Endometrial microvascular endothelial cells (primary cell): Measurements from ENCODE around the gene SLC35F4. TPM values are rescaled to one million over a fixed set of nuclear protein-coding genes. Genes with fewer than 3 reads are reported as not detected.

Experiments used
- in situ Hi-C: cut with HindIII; loops from 2 replicates; pipeline ENCODE4 v1.10.0; 2017; ENCODE audit warnings: low sequenced_read_pairs, low pct_unique_long_range_greater_than_20kb; ENCODE audit errors: inconsistent ontology term
- total RNA-seq: library from RNA; depleted of rRNA; stranded (reverse); fragments of >200 nt; gene quantifications from one replicate; pipeline ENCODE4 v1.2.3, GENCODE V29; 2015; ENCODE audit errors: inconsistent ontology term

The SLC35F4 gene
- total RNA-seq, 1 donor from 2014 or later, result not detected

DNA sequence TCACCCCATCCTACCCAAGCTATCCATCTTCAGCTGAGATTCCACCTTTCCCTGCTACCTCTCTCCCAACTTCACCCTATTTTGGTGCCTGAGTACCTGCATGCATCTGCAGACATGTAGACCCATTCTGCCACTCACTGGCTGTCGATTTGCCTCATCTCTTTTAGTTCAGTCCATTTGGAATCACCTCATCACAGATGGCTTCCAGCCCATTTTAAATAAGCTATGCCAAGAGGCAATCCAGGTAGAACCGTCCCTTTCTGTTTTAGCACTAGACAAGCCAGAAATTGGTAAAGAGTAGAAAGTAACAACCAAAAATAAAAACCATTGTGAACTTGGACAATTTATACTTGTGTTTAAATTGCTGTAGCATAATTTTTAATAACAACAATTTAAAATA lies 11.3 kb downstream of the SLC35F4 start:
- in situ Hi-C loops, result no loop called here

DNA sequence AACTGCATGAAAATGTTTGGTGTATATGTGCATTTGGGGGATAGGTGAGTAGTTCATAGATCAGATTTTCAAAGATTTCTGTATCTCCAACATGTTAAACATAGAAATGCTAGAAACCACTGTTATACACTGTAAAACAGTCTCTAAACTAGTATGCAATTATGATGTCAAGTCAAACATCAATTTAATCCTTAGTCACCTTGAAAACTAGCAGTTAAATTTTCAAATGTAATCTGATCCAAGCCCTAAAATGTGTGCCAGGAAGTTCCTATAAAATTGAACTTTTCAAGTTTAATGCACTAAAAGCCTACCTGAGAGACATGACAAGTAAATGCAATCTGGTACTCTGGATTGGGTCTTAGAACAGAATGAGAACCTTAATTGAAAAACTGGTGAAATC lies 14.5 kb downstream of the SLC35F4 start:
- in situ Hi-C loops, result no loop called here

- in situ Hi-C loops, result no loop called here
Observed at GRCh38 chr14:57848786-57849185, 17.1 kb downstream of the SLC35F4 start.

DNA sequence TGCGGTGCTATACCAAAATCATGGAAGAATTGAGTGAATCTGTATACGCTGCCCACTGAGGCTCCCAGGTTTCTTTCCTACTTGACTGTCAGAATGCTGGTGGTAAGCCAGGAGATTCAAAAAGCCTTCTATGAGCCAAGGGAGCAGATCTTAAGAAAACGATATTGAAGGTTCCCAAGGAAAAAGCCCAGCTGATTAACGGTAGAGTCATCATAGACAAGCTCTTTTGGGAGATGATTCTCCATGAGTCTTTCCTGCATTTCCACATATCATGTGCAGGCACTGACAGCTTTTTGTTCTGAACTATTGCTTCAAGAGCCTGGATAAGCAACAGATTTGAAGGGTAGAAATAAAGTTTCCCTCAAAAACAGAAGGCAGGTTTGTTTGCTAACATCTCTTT lies 17.5 kb downstream of the SLC35F4 start:
- in situ Hi-C loops, result no loop called here

DNA sequence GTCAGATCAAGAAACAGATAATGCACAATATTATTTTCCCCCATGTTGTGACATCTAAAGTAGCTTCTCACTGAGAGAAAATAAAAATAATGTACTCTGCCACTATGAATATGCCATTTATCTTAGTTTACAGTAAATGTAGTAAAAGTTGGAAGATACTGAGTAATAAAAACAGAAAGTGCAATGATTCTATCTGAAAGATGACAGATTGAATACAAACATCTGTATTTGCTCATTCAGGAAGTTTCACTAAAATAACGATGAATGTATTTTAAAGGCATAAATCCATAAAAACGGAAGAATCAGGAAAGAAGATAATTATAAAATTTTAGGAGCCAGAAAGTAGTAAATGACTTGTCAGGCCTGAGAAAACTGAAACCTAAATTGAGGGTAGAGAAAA lies 18.2 kb downstream of the SLC35F4 start:
- in situ Hi-C loops, result no loop called here

GRCh38 chr14:57847096-57847495 lies 18.8 kb downstream of the SLC35F4 start:
- in situ Hi-C loops, result no loop called here

DNA sequence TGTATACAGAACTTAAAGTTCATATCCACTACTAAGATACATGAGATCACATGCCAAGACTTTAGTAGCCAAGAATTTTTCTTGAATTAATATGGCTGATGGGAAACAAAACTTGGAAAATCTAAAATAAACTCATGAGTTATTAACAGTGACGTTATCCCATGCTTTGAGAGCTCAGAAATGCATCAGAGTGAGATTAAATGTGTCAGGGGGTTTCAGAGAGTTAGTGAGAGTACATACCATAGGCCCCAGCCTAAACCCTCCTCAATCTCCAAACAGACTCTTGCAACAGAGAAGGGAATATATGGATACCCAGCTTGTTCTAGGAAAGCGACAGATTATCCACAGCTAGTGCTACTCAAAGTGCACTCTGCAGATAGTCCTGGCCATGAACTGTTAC lies 19.3 kb downstream of the SLC35F4 start:
- in situ Hi-C loops, result no loop called here

DNA sequence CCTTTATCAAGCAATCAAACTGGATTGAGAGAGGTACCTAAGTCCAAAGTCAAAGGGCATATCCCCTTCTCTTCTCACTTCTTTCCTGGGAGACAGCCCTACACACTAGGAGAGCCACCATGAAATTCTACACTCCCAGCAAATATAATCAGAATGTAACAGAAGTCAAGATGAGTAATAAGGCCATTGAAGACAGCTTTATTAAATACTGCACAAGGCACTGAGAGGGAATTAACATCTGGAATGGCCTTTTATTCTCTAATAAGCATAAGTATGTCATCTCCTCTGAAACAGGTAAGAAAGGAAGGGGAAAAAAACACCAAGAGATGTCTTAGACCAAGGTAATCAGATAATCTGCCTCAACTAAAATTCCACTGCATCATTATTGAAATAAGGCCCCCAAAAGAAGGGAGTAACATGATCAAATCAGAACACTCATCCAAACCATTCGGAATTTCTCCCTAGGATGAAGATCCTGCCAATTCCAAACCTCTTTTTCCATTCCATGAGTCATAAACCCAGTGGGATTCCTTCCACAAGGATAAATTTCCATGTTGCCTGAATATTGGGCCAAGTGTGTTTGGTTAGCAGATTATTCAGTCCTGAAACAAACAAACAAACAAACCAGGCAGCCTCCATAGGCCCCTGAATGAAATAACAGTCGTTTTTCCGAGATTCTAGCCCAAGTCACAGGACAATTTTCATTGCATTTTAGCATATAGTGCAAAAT lies 19.9 kb downstream of the SLC35F4 start:
- in situ Hi-C loops, result no loop called here

DNA sequence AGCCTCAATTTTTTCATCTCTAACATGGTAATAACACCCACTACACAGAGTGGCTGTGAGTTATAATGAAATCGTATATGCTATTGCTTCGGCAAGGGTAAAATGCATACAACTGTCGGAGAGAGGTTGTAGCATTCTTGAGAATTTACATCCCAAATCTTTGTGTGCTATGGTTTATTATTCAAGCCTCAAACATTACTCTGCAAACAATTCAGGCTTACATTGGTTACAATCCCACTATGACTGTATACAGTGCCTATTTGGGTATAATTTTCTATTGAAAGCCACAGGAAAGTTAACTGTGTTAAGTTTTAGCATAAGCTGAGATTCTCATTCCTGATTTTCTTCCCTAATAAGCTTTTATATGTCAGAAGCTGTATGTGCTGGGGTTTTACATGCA lies 20.6 kb downstream of the SLC35F4 start:
- in situ Hi-C loops, result no loop called here

- in situ Hi-C loops, result no loop called here
Observed at GRCh38 chr14:57837267-57837666, 28.6 kb downstream of the SLC35F4 start.

GRCh38 chr14:57835766-57836165 lies 30.1 kb downstream of the SLC35F4 start:
- in situ Hi-C loops, result no loop called here

DNA sequence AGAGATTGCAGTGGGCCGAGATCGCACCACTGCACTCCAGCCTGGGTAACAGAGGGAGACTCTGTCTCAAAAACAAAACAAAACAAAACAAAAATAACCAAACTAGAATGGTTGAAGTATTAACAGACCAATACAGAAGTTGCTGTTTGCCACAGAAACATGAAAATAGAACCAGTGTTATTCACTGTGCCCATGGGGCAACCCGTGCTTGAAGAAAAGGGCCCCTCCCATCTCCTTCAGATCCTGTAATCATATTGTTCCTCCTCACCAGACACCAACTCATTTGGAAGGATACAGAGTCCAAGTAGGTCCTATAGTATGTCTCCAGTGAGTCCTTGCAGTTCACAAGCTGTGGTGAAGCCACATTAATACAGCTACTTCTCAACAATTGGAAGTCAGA lies 30.9 kb downstream of the SLC35F4 start:
- in situ Hi-C loops, result no loop called here

DNA sequence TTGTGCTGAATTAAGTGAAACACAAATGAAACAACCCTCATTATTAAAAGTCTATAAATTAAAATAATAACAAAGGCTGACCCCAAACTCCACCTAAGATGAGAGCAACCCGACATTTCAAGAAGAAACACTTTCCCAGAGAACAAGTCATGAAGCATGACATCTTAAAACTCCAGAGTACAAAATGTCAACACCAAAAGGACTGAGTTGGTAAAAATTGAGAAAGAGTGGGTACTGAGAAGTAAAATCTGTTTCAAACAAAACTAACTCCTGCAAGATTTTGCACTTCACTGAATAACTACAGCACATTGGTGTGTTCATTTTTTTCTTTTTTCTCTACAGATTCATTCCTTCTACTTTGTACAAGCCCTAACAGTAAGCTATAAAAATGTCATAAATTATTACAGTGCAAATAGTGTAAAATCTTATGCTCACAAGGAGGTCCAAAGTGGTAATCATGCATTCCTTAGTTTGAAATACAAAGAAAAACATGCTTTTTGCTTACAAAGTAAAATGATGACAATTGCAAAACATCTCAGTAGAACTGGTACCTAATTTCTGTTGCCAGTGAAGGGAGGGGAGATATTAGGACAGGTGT lies 31.8 kb downstream of the SLC35F4 start:
- in situ Hi-C loops, result no loop called here

GRCh38 chr14:57833323-57833722 lies 32.6 kb downstream of the SLC35F4 start:
- in situ Hi-C loops, result no loop called here

GRCh38 chr14:57831981-57832380 lies 33.9 kb downstream of the SLC35F4 start:
- in situ Hi-C loops, result no loop called here

DNA sequence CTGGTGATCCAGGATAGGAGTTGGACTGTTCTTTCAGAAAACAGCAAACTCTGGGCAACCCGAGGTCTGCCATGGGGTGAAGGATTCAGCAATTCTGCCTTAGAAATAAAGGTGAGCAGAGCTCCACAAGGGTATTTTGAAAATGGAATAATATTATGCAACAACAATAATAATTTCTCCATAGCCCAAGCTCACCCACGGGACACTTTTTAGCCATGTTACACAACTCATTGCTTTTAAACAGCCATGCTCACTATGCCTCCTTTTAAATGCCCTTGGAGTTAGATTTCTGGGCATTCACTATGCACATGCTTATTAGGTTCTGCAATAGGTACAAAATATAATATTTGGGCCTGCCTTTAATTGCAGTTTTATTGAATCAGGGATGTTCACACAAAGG lies 37.2 kb downstream of the SLC35F4 start:
- in situ Hi-C loops, result no loop called here

DNA sequence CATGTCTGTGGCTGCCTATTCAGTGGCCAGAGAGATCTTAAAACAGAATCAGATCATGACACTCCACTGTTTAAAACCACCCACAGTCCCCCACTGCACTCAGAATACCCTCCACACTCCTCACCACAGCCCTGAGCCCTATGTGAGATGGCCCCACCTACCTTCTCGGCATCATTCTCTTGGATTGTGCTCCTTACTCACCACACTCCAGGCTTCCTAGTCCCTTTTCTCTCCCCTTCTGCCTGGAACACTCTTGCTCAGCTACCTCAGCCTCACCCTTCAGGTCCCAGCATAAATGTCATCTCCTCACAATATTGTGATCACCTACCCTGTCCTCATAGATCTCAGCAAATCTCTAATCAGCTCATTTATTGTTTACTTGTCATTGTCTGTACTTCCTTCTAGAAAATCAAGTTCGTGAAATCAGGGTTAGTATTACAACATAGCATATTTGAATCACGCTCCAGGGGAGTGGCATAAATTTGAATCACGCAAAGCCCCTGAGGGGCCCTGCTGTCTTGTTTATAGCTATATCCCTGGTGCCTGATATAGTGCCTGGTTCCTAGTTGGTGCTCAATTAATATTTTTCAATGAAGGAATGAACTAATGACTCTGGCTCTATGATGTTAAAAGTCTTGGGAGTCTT lies 42.8 kb downstream of the SLC35F4 start:
- in situ Hi-C loops, result no loop called here

DNA sequence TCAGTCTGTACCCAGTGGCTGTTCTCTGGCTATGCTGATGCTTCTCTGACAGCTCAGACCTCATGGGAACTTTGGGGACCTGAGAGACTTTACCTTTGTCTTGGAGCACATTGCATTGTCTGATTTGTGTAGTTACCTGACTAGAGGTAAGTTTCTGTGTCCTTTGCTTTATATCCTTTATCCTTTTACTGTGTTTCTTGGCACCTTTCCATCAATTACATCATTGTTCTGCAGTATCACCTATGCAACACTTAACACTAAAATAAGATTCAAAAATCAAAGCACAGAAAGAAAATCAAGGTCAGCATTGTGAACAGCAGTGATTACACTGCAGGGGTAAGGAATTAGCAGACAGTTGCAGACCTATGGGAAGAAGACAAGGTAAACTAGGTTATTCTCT lies 43.8 kb downstream of the SLC35F4 start:
- in situ Hi-C loops, result no loop called here

DNA sequence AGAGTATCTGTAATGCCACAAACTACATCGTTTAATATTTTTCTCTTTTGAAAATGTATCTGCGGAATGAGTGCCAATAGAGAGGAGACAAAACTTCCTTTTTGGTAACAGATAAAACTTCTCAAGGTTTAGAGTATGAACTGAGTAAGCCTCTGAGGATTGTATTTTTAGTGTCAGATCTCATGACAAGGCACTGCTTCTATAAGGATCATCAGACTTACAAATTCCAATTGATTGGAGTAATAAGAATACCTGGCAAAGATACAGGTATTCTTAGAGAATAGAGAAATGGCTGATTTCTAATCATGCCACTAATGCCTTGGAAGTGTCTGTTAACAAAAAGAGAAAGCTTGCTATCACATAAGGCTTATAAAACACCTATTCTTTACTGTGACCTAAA lies 45.3 kb downstream of the SLC35F4 start:
- in situ Hi-C loops, result no loop called here

DNA sequence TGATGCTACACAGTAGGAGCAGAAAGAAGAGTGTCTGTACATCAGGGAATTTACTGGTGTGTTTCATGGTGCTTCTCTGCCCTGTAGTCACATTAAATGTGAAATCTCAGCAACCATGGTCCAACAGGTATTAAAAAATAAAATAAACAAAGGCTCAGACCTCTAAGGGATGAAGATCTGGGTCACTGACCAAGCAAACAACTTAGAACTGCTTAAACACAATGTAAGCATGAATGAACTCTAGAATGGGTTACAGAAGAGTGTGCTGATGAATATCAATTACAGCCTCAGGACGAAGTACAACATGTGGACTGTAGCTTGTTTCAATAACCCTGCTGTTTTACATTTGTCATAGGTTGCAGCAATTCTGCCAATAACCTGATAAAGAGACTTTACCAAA lies 47.4 kb downstream of the SLC35F4 start:
- in situ Hi-C loops, result no loop called here
